Kidney (tissue), 14 donors: ENCODE data around the gene TNS3. TPM values are rescaled to one million over a fixed set of nuclear protein-coding genes. Genes with fewer than 3 reads are reported as not detected.
"Not testable (repeated sequence)": the region's sequence is repeated elsewhere in the genome, so short reads cannot be mapped to it uniquely, and the experiment has no call there.

Experiments
- DNase-seq, 5 donors: peaks; one replicate each; pipeline ENCODE4 v3.0.0-alpha.2; 2013 to 2020
- FAIRE-seq: peaks from 2 replicates; lab custom pipeline; 2012; peaks lifted over from hg19 to GRCh38; lab: Jason Lieb, UNC
- H3K27ac ChIP-seq, 2 donors: one replicate each; pipeline ENCODE4 v1.7.0; 2013; ENCODE audit warnings: low read depth in 2 of 2, low read length in 2 of 2, inconsistent platforms in 1 of 2
- H3K27me3 ChIP-seq: one replicate; pipeline ENCODE4 v1.7.1; 2013; ENCODE audit warnings: low read length, inconsistent platforms; ENCODE audit not compliant: control insufficient read depth, insufficient read depth
- H3K36me3 ChIP-seq, 3 donors: one replicate each; pipeline versions ENCODE4 v1.7.0 to v1.7.1; 2013; ENCODE audit warnings: low read length in 3 of 3, control low read depth in 1 of 3, inconsistent platforms in 1 of 3; ENCODE audit not compliant: insufficient read depth in 3 of 3, control insufficient read depth in 2 of 3
- H3K4me1 ChIP-seq, 3 donors: one replicate each; pipeline versions ENCODE4 v1.7.0 to v1.7.1; 2013; ENCODE audit warnings: low read length in 3 of 3, inconsistent platforms in 1 of 3, low read depth in 1 of 3; ENCODE audit not compliant: control insufficient read depth in 2 of 3, insufficient read depth in 2 of 3
- H3K4me3 ChIP-seq, 3 donors: one replicate each; pipeline versions ENCODE4 v1.7.0 to v1.8.1; 2013; ENCODE audit warnings: low read length in 3 of 3, control low read depth in 1 of 3, inconsistent platforms in 1 of 3
- H3K9ac ChIP-seq, 3 donors: one replicate each; pipeline versions ENCODE4 v1.7.0 to v1.7.1; 2013; ENCODE audit warnings: low read length in 3 of 3, control low read depth in 1 of 3, inconsistent platforms in 1 of 3
- H3K9me3 ChIP-seq, 3 donors: one replicate each; pipeline versions ENCODE4 v1.7.0 to v1.7.1; 2013; ENCODE audit warnings: low read length in 3 of 3, control low read depth in 1 of 3, inconsistent platforms in 1 of 3; ENCODE audit not compliant: control insufficient read depth in 2 of 3, insufficient read depth in 1 of 3
- CTCF ChIP-seq: IDR thresholded peaks from 3 replicates; pipeline ENCODE4 v1.5.1; 2012; ENCODE audit warnings: mild to moderate bottlenecking, moderate library complexity, borderline replicate concordance; ENCODE audit not compliant: insufficient read depth; ENCODE audit errors: extremely low read depth
- intact Hi-C: fragments of 100-400 bp; cut with DNase I; formaldehyde crosslinking; loops from one replicate; pipeline ENCODE4 v1.11.1; 2022
- polyA plus RNA-seq: library from polyadenylated mRNA; stranded (reverse); fragments of 350-450 nt; fragmentation: Illumina TruSeq; extraction: RNeasy Lipid Tissue Mini Kit (QIAGEN cat#74804); gene quantifications from one replicate; pipeline ENCODE4 v1.2.3, GENCODE V29; 2014; ENCODE audit warnings: low read depth, low replicate concordance; ENCODE audit not compliant: insufficient read depth
- total RNA-seq: library from RNA; stranded (reverse); fragmentation: NEBNext Ultra II Directional; extraction: Animal tissue kit (Norgen Biotek cat#: 25700); gene quantifications from one replicate; pipeline ENCODE4 v1.2.1, GENCODE V29; 2021
- donor health status: control.
- donor health status: control.
- donor health status: control.
- donor health status: control.
- donor health status: control.
- donor health status: DM: yes; HTN: yes; CAD: no.
- donor health status: Normal renal cell carcinoma (clear cell type).

TNS3 gene
- total and polyA plus RNA-seq, 2 donors from 2014 or later, result 38.4 to 198 TPM

GRCh38 chr7:47588704-47589225, 6.9 kb upstream of the TNS3 start:
- Histone ChIP-seq H3K9me3 (no peaks in the 10 kb centered on the region), H3K9ac (no peak overlapping the region), H3K27me3 (no peaks in the 10 kb centered on the region), H3K36me3 (no peaks in the 10 kb centered on the region), H3K4me3 (no peak overlapping the region), H3K4me1 (peaks cover 3 to 13% (median 9%) of the 10 kb centered on the region in 3 donors), H3K27ac (no peak overlapping the region)
- FAIRE-seq (no peak), DNase-seq (peak in 1 of 5 donors; percentile 31)
- TF ChIP-seq CTCF, result no peak
- intact Hi-C loops, result no loop called here

DNA sequence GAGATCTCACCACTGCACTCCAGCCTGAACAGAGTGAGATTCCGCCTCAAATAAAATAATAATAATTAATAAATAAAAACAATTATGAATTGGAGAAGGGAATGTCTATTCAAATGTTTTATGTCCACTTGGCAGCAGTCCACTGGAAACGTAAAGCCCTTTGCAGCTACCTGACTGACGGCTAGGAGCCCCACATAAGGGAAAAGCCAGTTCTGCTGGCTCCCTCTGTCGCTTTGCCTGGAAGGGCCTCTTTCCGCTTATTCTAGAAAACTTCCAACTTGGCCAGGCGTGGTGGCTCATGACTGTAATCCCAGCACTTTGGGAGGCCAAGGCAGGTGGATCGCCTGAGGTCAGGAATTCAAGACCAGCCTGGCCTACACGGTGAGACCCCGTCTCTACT, 6.1 kb upstream of the TNS3 start:
- Histone ChIP-seq H3K4me3 (no peak overlapping the region), H3K36me3 (no peaks in the 10 kb centered on the region), H3K9me3 (no peaks in the 10 kb centered on the region), H3K4me1 (peaks cover 6 to 13% (median 13%) of the 10 kb centered on the region in 3 donors), H3K27ac (no peak overlapping the region), H3K9ac (no peak overlapping the region), H3K27me3 (no peaks in the 10 kb centered on the region)
- TF ChIP-seq CTCF, result no peak
- intact Hi-C loops, result no loop called here
- DNase-seq, result peak in 2 of 5 donors; percentile 34 to 66
- FAIRE-seq, result no peak

- H3K4me3 ChIP-seq, result no peak overlapping the region
- TF ChIP-seq CTCF, result no peak
- no peaks in the 10 kb centered on the region for H3K9me3 ChIP-seq
- H3K27ac ChIP-seq, result no peak overlapping the region
- intact Hi-C loops, result no loop called here
- peaks cover 6 to 16% (median 13%) of the 10 kb centered on the region in 3 donors for H3K4me1 ChIP-seq
- FAIRE-seq (no peak), DNase-seq (no peak)
- H3K36me3 ChIP-seq, result no peaks in the 10 kb centered on the region
- H3K9ac ChIP-seq, result no peak overlapping the region
- H3K27me3 ChIP-seq, result no peaks in the 10 kb centered on the region
These were observed 5.4 kb upstream of the TNS3 start for GRCh38 chr7:47587351-47587750.

GRCh38 chr7:47586925-47587324, 5.0 kb upstream of the TNS3 start:
- no peak for TF ChIP-seq CTCF
- Histone ChIP-seq H3K9ac (no peak overlapping the region), H3K9me3 (no peaks in the 10 kb centered on the region), H3K4me1 (peaks cover 6 to 18% (median 9%) of the 10 kb centered on the region in 3 donors), H3K36me3 (no peaks in the 10 kb centered on the region), H3K27me3 (no peaks in the 10 kb centered on the region), H3K27ac (no peak overlapping the region), H3K4me3 (no peak overlapping the region)
- intact Hi-C loops, result no loop called here
- DNase-seq (peak in 1 of 5 donors; percentile 39), FAIRE-seq (no peak)

- DNase-seq, result not testable (repeated sequence)
These were observed 4.3 kb upstream of the TNS3 start for GRCh38 chr7:47586161-47586670.

More at GRCh38 chr7:47586161-47586670, 4.3 kb upstream of the TNS3 start:
- H3K27ac ChIP-seq, H3K4me3 ChIP-seq, H3K9me3 ChIP-seq, H3K27me3 ChIP-seq, H3K36me3 ChIP-seq, FAIRE-seq, H3K9ac ChIP-seq, intact Hi-C loops: not testable (repeated sequence)
- peaks cover 2 to 15% (median 3%) of the 10 kb centered on the region in 3 donors for H3K4me1 ChIP-seq
